HG02840 (cell line): Measurements from ENCODE around the gene ARHGAP33.
"Not testable (repeated sequence)": the region's sequence is repeated elsewhere in the genome, so short reads cannot be mapped to it uniquely, and the experiment has no call there.

ENCODE experiments used
- ATAC-seq: cut with Tn5 transposase; IDR thresholded peaks from one replicate; pipeline ENCODE4 v1.9.1; 2021; ENCODE audit warnings: mild to moderate bottlenecking, moderate library complexity, moderate number of reproducible peaks; ENCODE audit not compliant: unreplicated experiment, low FRiP score

The ARHGAP33 gene

DNA sequence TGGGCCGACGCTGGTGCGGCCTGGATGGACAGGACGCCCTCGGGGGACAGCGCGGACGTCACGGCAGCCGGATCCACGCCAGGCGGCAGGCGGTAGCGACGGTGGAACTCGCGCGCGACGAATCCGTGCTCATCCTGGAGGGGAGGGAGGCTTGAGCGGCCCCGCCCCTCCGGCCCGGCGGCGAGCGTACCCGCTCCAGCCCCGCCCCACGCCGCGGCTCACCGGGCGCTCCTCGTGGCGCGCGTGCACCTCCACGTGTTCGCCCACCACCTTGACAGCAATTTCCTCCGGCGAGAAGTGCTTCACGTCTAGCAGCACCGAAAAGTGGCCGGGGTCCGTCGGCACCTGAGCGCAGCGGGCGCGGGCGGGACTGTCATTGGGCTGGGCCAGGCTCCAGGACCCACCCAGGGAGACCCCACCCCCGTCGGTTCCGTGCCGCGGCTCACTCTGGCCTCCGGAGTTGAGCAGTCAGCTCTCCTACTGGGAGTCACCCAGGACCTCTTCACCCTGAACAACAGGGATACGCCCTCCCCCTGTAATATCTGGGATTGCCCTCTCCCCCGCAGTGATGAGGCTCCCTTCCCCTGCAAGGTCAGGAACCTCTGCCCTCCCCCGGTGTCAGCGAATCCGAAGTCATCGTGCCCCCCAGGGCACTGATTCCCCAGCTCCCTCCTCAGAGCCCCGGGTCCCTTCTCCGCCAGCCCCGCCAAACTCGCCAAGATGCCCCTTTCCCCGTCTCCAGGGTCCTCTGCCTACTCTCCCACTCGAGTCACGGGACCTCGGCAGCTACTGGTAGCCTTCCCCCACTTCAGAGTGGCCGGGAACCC is 19.6 kb upstream of the ARHGAP33 start:
- ATAC-seq, result no peak

DNA sequence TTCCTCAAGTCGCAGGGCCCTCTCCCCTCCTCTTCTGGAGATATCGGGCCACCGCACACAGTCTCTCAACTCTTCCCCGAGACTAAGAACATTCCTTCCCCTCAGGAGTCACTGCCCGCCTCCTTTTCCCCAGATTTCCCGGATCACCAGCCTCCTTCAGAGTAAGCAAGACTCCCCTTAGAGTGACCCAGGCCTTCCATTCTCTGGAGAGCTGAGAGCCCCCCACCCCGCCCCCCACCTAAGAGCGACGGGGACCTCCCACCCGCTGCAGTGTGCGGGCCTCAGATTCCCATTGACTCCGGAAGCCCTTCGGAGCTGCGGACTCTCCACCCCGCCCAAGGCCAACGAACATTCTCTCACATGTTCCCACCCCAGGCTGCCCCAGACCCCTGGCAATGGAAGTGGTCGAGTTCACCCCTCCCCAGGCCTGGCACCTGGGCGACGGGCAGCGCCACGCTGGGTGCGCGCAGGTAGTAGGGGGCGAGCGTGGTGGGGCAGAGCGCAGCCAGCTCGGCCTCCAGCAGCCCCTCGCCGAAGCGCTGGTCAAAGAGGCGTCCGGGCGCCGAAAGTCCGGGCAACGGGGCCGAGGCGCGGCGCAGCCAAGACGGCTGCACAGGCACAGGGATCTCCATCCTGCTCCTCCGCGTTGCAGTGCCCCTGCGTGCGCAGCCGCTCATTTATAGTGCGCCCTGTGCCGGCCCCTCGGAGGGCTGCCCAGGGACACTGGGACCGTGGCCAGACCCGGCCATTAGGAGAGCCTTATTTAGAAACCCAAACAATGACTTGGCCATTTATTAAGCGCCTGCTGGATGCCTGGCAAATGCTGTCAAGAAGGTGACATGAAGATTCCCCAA is 18.8 kb upstream of the ARHGAP33 start, which contains the start of gene HSPB6:
Gene HSPB6 (minus strand): TSS at position 653 of the 854 bp plus-strand sequence. CDS start 21 bp downstream, at position 632.
- no peak for ATAC-seq

DNA sequence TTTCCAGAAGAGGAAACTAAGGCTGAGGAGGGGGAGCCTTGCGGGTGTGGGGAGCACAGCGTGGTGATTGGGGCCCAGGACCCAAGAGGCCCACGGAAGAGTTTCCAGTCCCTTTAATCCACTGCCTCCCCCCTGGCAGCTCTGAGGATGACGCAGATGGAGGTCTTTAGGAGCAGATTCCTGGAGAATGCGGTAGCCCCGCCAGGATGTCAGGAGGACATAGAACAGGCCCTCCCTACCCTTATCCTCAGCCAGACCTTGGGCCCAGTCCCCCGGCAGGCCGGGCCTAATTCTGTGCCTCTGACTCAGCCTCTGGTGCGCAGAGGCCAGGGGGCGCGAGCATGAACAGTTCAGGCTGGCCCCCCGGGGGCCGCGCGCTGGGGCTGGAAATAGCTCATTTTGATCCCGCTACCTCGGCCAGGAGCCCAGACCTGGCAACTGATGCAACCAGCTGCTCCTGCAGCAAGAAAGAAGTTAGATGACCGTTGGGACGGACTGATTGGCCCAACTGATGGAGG is 18.1 kb upstream of the ARHGAP33 start:
- ATAC-seq, result no peak

DNA sequence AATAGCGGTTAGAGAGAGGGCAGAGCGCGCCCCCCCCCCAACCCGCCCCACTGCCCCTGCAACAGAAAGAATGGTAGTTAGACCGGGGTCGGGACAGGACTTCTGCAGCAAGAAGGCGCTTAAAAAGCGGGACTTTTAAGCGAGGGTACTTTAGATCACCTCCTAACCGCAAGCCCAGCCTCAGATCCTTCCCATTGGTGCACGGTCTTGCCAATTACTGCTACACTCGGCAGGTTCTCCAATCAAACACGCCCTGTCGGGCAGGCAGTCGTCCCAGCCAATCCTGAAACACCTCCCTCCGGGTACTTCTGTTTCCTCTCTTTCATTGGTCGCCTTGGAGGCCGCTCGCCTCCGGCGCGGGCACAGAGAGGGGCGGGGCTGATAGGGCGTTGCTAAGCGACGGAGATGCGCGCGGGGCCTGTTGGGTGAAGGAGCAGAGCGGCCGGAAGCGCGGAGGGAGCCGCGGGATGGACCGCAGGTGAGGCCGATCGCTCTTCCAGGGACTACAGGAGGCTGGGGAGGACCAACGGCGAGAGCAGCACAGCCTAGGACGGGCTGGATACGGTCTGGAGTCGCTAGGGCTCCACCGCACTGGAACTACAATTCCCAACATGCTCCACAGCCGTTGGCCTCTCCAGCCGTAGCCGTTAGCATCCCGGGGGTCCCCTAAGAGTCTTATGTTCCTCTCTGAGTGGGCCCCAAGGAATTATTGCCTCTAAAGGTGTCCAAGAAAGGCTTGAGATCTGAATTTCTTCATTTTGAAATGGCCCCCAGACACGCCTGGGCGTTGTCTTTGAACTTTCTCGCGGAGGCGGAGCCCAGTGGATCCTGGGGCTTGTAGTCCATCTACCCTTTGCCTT is 17.4 kb upstream of the ARHGAP33 start, which contains the start of gene PROSER3:
Gene PROSER3 (plus strand): TSS at position 428 of the 860 bp plus-strand sequence. CDS start 40 bp downstream, at position 468.
- ATAC-seq, result peak; percentile 93

DNA sequence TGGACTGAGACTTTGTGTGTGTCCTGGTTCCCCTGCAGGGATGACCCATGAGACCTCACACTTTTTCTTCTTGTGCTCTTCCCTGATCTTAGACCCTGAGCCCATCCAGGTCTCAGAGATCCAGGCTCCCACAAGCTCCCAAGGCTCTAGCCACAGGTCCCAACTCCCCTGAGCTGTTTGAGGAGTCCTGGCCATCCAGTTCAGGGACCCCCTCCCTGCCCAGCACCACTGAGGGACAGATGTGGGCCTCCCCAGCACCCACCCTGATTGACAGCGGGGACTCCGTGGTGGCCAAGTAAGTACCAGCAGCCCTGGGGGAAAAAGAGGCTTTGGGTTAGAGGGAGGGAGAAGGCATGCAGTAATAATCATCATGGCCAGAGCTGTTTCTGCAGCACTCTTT is 15.7 kb upstream of the ARHGAP33 start:
- ATAC-seq, result no peak

DNA sequence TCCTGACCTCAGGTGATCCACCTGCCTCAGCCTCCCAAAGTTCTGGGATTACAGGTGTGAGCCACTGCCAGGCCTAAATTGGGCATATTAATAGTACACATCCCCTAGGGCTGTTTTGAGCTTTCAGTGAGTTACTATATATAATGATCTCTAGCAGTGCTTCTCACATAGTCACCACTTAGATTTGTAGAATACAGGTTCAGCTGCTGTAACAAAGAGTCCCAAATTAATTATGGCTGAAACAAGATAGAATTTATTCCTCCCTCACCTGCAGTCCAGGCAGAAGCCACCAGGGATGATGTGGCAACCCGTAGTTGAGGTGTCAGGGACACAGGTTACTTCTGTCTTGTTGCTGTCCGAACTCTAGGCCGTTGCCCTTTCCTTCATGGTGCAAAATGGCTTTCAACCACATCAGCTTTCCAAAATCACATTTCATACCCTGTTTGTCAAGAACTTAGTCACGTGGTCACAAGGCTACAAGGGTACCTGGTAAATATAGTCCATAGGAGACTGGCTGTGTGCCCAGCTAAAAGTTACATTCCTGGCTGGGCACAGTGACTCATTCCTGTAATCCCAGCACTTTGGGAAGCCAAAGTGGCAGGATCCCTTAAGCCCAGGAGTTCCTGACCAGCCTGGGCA is 14.5 kb upstream of the ARHGAP33 start:
- ATAC-seq, result no peak

DNA sequence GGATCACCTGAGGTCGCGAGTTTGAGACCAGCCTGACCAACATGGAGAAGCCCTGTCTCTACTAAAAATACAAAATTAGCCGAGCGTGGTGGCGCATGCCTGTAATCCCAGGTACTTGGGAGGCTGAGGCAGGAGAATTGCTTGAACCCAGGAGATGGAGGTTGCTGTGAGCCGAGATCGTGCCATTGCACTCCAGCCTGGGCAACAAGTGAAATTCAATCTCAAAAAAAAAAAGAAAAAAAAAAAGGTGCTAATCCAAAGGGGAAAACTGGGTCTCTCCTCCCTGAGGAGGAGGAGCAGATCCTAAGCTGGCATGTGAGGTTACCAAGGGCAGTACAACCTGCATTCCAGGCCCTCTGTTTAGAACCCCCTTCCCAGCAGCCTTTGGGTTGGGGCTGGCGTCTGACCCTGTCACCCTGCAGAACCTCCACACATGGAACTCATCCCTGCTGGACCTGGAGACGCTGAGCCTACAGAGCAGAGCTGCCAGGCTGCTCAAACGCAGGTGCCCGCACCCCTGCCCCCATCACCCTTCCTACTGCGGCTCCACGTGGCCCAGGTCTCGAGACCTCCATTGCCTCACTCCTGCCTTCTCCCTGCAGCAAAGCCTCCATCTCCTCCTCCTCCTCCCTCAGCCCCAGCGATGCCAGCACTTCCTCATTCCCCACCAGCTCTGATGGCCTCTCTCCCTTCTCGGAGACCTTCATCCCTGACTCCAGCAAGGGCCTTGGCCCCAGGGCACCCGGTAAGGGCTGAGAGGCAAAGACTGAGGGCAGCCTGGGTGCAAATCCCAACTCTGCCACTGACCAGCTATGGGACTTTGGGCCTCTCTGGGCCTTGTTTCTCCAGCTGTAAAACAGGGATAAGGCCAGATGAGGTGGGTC is 10.7 kb upstream of the ARHGAP33 start:
- no peak for ATAC-seq

DNA sequence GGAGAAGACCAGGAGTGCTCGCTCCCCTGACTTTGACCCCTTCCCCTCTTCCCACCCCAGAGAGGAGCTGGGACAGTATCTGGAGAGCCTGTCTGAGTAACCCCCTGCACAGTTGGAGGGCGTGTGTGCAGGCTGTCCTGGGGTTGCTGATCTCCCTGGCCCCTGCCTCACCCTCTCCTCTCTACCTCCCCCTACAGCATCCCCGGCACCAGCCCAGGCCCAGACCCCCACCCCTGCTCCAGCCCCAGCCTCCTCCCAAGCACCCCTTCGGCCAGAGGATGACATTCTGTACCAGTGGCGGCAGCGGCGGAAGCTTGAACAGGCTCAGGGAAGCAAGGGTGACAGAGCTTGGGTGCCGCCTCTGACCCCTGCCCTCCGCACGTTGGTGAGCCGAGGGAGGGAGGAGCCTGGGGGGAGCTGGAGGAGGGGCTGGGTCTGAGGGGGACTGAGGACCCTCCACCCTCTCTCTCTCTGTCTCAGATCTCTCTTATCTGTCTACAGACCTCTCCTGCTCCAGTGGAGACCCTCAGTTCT is 8.7 kb upstream of the ARHGAP33 start:
- ATAC-seq, result no peak

DNA sequence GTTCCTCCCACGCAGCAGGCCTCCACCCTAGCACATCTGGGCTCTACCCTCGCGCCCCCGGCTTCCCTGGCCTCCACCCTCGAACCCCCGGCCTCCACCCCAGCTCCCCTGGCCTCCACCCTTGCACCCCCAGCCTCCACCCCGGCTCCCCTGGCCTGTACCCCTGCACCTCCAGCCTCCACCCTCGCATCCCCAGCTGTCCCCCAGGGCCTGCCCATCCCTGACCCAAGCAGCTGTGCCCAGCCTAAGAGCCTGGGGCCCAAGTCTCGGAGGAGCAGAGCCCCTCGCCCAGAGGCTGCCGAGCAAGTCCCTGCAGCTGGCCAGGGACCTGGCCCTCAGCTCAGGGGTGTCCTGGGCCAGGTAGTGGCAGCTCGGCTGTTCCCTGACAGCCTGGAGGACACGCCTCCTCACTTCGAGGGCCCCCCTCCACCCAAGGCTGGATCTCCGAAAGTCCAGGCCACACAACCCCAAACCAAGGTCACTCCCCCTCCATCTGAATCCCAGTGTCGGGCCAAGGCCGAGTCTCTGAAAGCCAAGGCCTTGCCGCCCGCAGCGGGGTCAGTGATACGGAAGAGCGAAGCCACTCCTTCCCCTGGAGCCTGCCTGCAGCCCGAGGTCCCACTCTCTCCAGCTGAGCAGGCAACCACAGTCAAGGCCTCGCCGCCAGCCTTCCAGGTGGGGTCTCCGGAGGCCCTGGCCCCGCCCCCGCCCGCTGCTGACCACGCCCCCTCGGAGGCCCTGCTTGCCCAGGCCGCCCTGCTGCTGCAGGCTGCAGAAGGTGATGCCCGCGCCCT is 7.9 kb upstream of the ARHGAP33 start:
- no peak for ATAC-seq

DNA sequence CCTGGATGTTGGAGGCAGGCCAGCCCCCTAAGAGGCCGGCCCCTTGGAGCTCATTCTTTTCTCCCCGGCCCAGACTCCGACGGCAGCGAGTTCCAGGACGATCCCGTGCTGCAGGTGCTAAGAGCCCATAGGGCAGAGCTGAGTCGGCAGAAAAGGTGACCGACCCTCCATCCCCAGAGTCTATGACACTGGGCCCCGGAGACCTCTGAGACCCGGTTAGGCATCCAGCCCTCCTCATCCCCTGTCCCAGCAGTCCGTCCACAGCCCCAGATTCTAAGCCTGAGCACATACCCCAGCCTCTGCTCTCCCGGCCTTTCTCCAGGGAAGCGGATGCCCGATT is 7.3 kb upstream of the ARHGAP33 start:
- ATAC-seq, result no peak

DNA sequence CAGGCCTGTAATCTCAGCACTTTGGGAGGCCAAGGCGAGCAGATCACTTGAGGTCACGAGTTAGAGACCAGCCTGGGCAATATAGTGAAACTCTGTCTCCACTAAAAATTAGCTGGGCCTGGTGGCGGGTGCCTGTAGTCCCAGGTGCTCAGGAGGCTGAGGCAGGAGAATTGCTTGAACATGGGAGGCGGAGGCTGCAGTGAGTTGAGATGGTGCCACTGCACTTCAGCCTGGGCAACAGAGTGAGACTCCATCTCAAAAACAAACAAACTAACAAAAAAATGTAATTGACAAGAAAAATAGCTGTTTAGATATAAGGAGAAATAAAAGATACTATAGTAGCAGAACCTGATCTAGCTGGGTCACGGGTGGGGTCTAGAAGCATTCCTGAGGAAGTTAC is 3.0 kb upstream of the ARHGAP33 start:
- ATAC-seq, result not testable (repeated sequence)

DNA sequence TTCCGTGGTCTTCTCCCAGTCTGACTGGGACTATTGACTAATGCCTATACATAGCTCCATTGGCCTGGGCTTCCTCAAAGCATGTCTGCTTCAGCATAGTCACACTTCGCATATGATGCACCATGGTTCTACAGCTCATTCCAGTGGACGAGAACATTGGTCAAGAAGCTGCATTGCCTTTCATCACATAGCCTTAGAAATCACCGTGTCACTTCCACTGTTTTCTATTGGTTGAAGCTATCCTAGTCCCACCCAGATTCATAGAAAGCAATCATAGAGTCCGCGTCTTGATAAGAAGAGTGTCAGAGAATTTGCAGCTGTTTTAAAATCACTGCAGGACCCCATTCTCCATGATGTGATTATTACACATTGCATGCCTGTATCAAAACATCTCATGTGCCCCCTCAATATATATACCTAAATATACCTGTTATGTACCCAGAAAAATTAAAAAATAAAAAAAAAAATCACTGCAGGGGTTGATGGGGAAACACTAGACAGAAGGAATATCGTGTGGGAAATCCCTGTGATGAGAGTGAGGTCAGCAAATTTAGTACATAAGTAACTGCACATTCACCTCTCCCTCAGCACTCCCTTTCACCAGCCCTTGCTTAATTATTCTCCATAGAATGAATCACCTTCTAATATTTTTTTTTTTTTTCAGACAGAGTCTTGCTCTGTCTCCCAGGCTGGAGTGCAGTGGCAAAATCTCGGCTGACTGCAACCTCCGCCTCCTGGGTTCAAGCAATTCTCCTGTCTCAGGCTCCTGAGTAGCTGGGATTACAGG is 2.2 kb upstream of the ARHGAP33 start:
- ATAC-seq, result no peak

DNA sequence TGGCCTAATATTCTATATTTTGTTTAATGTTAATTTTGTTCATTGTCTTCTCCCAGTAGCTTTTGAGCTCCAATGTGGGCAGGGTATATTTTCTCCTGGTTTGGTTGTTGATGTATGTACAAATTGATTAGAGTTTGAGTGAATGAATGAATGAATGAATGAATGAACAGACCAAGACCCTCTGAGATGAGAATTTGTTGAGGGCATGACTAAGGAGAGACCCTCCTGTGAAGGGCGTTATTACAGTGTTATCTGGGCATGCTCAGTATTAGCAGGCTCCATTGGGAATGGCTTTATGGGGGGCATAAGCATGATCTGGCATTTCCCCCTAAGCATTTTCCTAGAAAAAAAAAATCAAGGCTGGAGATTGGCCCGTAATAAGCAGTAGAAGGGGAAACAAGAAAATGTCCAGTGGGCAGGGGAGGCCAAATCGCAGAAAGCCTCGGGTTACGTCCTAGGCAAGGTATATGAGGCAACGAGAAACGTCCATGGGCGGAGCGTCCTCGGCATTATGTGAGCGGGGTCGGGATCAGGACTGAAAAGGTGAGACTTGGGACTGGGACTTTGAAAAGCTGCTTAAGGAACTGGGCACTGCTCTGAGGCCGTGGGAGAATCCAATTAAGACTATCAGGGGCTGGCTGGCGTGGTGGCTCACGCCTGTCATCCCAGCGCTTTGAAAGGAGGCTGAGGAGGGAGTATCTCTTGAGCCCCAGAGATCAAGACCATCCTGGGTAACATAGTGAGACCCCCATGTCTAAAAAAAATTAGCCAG is 904 bp upstream of the ARHGAP33 start:
- ATAC-seq, result no peak

DNA sequence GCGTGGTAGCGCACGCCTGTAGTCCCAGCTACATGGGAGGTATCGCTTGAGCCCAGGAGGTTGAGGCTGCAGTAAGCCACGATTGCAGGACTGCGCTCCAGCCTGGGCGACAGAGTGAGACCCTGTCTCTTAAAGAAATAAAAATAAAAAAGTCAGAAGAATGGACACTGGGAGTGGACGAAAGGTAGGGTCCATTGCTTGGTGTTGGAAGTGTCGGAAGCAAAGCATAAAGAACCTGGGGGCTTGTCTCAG is 392 bp upstream of the ARHGAP33 start:
- no peak for ATAC-seq

DNA sequence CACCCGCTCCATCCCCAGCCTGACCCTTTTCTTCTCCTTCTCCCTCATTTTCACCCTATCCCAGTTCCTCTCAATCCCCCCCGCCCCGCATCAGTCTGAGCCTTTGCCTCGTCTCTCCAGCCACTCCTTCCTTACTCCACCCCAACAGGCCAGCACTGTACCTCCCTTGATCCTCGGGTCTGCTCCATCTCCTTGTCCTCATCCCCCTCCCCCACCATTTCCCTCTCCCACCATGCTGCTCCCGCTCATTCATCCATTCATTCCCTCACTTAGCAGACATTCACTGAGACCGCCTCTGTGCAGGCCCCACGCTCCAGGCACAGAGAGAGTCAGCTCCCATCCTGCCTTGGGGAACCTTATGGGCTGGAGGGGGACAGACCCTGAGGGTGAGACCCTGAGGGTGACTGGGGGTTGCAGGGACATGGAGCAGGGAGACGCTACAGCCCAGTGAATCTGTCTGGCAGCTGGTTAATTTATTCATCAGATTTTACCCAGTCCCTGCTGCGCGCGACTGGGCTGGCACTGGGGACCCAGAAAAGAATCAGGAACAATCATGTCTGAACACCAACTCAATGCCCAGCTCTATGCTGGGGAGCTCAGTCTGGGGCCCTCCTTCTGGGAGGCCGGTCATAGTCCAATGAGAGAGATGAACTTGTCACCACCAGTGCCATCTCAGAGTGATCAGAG is 881 bp downstream of the ARHGAP33 start:
- ATAC-seq, result no peak
